Inflammatory macrophage treated with lipopolysaccharide for 4 hours (primary cell): Measurements from ENCODE around the gene TMEM218.

Experiments
- DNase-seq: peaks from one replicate; pipeline ENCODE4 v3.0.0-alpha.2; 2020

TMEM218 gene

GRCh38 chr11:125049164-125049792, 62.1 kb downstream of the TMEM218 start:
- no peak for DNase-seq
